ENCODE data around the gene NEDD8.

NEDD8 gene

DNA sequence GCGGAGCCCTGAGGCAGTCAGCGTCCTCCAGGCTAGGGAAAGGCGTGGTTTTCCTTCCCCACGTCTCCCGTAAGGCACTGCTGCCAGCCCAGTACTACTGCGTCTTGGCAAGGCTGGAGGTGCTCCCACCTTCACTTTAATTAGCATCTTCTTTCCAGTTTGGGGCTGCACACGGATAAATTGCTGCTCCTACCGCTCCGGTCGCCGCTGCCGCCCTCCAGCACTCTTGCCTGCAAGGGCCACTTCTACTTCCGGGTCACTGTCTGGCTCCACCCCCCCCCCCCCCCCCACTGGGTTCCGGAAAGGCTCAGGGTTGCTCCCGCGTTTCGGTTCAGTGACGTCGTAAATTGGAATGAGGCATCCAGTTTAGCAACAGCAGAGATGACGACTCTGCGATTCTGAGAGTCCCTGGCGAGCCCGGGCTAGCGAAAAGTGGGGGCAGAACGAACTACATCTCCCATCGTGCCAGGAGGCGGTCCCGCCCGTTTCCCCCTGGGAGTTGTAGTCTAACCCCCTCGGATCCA is at the start of gene NEDD8:
Gene NEDD8, minus strand, starts transcription at position 247 of the 524 bp plus-strand sequence. Its CDS starts 100 bp downstream, at position 147.
- no peak for TF ChIP-seq CTCF (IDR thresholded peaks at IDR 0.05; ENCODE audit: low read depth, low read length)
- H3K4me3 ChIP-seq (ENCODE audit: low read depth, low read length), result peak within 1 kb of the TSS; percentile 95

- H3K4me3 ChIP-seq (ENCODE audit: low read depth, low read length), result no peak overlapping the region
- TF ChIP-seq CTCF (IDR thresholded peaks at IDR 0.05; ENCODE audit: low read depth, low read length), result no peak
These were observed 49.5 kb upstream of the NEDD8 start for GRCh38 chr14:24281636-24282035.

DNA sequence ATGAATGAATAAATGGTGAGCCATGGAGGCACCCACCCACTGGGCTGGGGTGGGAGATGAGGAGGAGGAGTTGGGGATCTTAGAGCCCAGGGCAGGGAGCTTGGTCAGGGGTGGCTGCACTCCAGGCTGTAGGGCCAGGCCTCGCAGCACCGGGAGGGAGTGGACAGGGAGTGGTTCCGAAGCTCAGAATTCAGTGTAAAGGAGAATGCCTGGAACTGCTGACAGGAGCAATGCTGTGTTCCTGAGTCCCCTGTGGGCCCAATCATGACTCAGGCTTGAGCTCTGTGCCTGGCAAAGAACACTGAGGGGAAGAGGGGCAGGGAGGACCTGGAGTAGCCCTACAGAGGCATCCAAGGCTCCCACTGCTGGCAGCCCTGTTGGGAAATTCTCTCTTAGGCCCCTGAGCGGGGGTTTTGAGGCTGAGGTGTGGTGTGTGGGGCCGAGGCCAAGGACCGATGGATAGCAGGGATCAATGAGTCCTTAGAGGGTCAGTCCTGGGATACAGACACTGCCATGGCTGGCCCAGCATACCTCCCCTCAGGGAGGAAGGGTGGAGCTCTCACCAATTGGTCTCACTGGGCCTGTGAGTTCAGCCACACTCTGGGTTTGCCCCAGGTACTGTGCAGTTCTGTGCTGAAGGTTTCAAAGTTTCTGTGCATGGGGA is 48.8 kb upstream of the NEDD8 start:
- H3K4me3 ChIP-seq (ENCODE audit: low read depth, low read length), result no peak overlapping the region
- TF ChIP-seq CTCF (IDR thresholded peaks at IDR 0.05; ENCODE audit: low read depth, low read length), result no peak

DNA sequence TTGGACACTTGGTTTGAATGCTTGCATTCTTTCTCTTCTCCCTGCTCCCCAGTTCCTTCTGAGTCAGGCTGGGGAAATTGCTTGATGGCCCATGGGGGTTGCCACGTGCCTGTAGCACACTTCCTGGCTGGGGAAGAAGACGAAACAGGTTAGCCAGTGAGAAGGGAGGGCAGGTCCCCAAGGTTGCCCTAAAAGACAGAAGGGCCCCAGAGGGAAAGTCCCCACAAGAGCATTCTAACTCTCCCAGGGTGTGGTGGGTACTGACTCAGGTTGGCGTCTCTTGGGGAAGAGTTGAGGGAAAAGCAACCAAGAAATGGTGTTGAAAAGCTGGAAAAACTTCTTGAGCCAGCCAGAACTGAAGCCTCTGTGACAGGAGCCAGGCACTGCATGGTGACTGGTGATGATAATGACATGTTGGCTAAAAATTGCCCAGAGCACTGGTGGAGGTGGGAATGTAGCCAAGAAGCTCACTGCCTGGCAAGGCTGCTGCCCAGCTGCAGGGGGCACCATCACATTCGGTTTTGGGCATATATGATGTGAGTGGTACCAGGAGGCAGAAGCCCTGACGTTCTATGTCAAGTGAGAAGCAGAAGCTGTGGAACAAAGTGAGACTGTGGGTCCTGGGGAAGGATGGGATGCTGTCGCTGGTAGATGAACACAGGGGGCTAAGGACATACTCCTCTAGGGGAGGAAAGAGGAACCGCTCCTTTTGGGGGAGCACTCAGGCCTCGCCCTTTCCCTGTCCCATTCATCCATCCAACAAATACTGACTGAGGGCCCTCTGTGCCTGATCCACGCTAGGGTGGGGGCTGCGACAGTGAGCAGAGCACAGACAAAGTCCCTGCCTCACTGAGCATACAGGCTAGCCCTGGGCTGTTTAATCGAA is 47.4 kb upstream of the NEDD8 start:
- peak; percentile 6; the same call in 1 of the 2 replicates for TF ChIP-seq CTCF (IDR thresholded peaks at IDR 0.05; ENCODE audit: low read depth, low read length)
- no peak overlapping the region for H3K4me3 ChIP-seq (ENCODE audit: low read depth, low read length)

- TF ChIP-seq CTCF (IDR thresholded peaks at IDR 0.05; ENCODE audit: low read depth, low read length), result no peak
- no peak overlapping the region for H3K4me3 ChIP-seq (ENCODE audit: low read depth, low read length)
These were observed 46.3 kb upstream of the NEDD8 start for GRCh38 chr14:24278424-24278823.

DNA sequence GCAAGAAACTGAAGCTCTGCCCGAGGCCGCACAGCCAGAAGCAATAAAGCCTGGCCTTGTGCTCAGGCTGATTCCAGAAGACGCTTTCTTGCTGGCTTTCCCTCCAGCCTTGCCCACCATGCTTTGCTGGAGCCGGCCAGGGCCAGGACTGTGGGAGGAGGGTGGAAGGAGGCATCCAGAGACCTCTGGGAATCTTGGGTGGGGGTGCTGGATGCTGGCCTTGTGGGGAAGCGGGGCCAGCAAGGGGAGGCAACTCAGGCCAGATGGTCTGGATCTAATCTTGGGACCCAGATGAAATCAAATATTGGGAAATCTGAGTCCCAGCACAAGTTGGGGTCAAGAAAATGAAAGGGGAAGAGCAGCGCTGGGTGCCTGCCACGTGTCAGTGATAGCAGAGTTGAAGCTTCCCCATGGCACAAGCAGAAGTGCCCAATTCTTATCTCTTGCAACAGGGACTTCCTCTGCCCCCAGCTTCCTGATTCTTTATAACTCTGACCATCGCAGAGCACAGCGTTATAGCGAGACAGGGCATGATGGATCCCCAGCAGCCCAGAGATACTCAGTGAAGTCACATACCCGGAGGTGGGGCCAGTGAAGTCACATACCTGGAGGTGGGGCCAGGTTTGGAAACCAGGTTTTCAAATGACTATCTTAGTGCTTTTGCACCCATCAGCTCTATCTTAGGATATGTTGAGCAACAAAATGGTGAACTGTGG is 45.6 kb upstream of the NEDD8 start:
- TF ChIP-seq CTCF (IDR thresholded peaks at IDR 0.05; ENCODE audit: low read depth, low read length), result no peak
- H3K4me3 ChIP-seq (ENCODE audit: low read depth, low read length), result no peak overlapping the region

All from WI38 (cell line).